ENCODE results near the gene ZNF516.
"Not testable (repeated sequence)": the region's sequence is repeated elsewhere in the genome, so short reads cannot be mapped to it uniquely, and the experiment has no call there.

ZNF516 gene

DNA sequence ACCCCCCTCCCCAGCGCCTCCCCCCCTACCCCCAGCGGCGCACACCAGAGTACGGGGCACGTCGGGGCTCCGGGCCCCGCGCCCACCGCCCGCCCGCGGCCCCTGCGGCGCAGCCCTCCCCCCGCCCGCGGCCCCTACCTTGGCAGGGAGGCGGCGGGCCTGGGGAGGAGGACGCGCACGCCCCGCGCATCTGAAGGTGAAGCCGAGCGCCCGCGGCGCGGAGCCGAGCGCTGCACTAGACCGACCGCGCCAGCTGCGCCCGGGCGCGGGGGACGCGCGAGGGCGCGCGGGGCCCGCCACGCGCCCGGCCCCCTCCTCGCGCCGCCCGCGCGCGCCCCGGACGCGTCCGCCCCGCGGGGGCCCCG lies at the start of gene ZNF516:
Gene ZNF516 (minus strand): TSS at position 237 of the 365 bp plus-strand sequence. CDS start 52,188 bp downstream, outside the sequence.
- peak; percentile 31 to 51 for DNase-seq

DNA sequence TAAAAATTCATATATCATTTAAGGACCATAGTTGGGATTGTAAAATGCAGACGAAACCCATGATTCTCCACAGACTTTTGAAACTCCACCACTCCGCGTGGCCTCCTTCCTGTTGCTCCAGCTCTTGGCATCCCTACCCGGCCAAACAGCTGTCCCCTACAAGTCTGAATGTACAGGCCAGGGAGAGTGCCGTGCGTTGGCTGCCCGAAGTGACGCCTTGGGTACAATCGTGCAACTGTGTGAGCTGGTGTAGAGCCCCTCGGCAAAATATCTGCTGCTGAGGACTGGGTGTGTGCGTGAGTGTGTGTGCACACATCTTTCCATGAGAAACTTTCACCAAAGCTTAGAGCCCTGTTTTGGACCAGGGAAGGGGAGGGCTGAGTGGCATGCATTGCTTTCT lies 43.8 kb upstream of the ZNF516 start:
- no peak for DNase-seq

DNA sequence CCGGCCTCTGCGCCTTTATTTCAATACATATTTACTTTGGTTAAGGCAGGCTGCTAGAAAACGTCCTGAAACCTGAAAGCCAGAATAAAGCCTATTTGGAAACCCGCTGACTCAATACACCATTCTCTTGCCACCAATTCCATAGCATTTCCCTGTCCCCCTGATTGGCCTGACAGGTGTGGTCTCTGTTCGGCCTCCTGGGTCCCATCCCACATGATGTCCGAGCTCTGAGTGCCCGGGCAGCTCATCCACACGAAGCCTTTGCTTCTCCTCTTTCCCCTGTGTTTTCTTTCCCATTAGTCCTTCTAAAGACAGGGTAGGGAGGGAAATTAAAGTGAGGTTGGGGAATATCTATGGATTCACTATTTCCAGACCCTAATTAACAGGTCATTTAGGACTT lies 42.6 kb upstream of the ZNF516 start:
- DNase-seq, result no peak

DNA sequence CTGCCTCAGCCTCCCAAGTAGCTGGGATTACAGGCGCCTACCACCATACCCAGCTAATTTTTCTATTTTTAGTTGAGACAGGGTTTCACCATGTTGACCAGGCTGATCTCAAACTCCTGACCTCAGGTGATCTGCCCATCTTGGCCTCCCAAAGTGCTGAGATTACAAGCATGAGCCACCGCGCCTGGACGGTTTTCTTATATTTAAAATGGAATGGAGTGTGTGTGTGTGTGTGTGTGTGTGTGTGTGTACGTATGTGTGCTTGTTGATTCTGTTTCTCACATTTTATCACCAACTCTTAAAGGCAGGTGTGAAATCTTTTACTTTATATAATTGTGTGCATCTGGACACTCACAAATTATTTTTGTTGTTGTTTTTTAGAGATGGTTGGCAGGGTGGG lies 41.6 kb upstream of the ZNF516 start:
- DNase-seq, result not testable (repeated sequence)

- DNase-seq, result no peak
Observed at GRCh38 chr18:76532875-76533274, 37.8 kb upstream of the ZNF516 start.

- no peak for DNase-seq
Observed at GRCh38 chr18:76530846-76531245, 35.8 kb upstream of the ZNF516 start.

GRCh38 chr18:76530391-76530790 lies 35.3 kb upstream of the ZNF516 start:
- DNase-seq, result no peak

- no peak for DNase-seq
Observed at GRCh38 chr18:76529433-76529811, 34.4 kb upstream of the ZNF516 start.

- DNase-seq, result peak; percentile 60 to 73
Observed at GRCh38 chr18:76528477-76529432, 33.7 kb upstream of the ZNF516 start.

GRCh38 chr18:76525911-76526310 lies 30.9 kb upstream of the ZNF516 start:
- no peak for DNase-seq

- peak; percentile 94 to 96 for DNase-seq
Observed at GRCh38 chr18:76524900-76525698, 30.1 kb upstream of the ZNF516 start.

GRCh38 chr18:76524477-76524876 lies 29.4 kb upstream of the ZNF516 start:
- no peak for DNase-seq

DNA sequence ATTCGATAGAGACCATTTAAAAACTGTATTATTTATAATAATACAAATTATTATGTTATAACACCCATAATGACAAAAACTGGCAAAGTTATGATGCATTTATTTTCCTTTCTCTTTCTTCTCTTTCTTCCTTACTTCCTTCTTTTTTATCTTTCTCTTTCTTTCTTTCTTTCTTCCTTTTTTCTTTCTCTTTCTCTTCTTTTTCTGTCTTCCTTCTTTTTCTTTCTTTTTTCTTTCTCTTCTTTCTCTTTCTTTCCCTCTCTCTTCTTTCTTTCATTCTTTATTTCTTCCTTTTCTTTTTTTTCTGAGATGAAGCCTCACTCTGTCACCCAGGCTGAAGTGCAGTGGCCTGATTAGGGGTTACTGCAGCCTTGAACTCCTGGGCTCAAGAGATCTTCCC lies 27.5 kb upstream of the ZNF516 start:
- DNase-seq, result no peak

DNA sequence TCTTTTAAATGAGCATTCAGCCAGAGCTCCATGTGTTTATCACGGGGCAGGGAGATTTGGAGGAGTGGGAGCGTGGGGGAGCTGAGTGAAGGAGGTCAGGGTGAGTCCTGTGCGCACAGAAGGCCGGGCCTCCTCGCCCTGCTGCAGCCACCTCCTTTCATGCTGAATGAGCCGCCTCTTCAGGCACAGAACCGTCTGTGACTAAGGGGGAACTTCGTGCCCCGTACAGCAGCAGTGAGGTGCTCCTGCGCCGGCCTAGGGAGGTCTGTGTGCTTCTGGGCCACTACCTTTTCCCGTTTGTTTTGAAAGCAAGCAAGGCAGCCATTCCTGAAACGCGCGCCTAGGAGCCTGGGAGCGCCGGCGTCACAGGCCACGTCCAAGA lies 27.1 kb upstream of the ZNF516 start:
- DNase-seq, result no peak

GRCh38 chr18:76521417-76522121 lies 26.5 kb upstream of the ZNF516 start:
- DNase-seq, result no peak

DNA sequence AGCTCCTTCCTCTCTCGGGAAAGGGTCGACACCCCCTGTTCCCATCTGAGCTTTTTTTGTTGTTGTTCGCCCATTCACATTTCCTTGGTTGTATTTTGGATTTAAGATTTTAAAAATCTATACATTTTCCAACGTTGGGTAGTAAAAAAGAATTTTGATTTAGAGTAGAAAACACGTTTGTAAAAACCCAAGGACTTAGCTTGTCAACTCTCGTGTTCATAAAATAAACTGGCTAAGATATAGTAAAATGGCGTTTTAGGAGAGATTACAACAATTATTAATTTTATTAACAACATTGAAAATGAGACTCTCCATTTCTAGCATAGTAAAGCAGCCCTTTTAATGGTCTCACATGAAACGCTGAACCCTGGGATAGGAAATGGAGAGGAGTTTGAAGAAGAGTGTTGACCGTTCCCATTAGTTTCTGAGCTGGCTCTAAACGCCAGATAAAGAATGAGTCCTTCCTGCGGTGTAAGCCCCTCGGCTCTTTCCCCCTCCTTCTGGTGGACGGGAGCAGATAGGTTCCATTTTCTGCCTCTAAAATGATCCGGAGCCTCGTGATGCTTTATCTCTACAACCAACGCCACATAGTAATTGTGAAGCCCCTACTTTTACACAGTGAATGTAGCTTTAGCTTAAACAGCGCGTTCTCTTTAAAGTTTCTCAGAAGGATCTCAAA lies 24.0 kb upstream of the ZNF516 start:
- no peak for DNase-seq

DNA sequence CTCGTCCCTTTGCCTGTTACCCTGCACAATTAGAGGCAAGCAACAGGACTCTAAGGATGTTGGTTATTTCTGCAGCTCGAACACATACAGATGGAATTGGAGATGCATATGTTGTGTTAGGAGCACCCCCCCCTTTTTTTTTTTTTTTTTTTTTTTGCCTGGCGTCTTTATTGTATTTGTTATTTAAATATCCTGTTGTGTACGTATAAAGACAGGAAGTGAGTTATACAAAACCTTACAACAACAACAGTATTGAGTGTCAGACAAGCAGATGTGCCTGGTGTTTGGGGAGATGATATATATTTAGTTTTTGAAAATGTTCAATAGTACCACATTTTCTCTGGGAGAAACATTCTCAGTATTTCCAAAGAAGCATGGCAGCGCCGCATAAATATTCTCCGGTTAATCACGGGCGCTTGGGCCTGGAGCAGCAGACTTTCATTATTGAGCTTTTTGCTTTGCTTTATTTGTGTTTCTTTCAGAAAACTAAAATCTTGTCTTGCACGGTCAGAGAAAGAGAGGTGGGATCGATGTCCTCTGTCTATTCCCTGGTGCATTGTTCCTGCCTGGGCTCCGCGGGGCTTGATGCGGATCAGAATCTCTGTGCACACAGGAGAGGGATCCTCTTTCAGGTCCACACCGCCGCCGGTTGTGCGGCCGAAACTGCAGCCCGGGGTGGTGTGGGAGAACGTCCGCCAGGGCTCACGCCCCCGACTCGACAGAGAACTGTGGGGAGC lies 23.2 kb upstream of the ZNF516 start:
- no peak for DNase-seq

DNA sequence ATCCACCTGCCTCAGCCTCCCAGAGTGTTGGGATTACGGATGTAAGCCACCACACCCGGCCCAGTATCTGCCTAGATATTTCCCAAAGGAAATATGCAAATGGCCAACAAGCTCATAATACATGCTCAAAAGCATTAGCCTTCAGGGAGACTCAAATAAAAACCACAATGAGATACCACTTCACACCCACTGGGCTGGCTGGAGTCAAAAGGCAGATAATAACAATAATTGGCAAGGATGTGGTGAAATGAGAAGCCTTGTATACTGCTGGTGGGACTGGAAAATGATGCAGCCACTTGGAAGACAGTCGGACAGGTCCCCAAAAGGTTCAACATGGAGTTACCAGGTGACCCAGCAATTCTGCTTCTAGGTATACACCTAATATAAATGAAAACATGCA lies 20.5 kb upstream of the ZNF516 start:
- DNase-seq, result no peak

- no peak for DNase-seq
Observed at GRCh38 chr18:76514573-76514972, 19.5 kb upstream of the ZNF516 start.

DNA sequence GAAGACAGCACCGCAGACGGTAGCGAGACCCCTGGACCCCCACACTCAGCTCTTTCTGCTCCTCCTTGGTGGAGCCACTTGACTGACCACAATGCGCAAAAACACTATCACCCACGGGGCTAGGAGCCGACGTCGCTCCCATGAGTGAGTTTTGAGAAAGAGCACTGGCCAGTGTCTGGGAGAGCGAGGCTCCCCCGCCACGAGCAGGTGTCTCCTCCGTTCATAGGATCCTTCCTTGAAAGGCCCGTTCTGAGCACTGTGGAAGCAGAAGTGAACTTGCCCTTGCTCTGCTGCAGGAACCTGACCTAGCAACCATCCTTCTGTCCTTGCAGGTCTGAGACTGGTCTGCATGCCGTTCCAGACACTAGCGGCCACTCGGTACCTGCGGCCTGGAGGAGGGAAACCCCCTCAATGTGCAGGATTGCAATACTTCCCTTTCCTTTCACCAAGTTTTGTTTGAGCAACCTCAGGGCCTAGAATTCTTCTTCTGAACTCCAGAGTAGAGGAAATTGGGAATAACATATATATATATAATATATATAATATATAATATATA lies 12.9 kb upstream of the ZNF516 start:
- no peak for DNase-seq

- DNase-seq, result no peak
Observed at GRCh38 chr18:76506974-76507764, 12.1 kb upstream of the ZNF516 start.

All from SHP77 (cell line).